ENCODE results near the gene GALNT16.

GRCh38 chr14:69262516-69262915 is 2.6 kb downstream of the GALNT16 start:
- TF ChIP-seq, protein P1, sequence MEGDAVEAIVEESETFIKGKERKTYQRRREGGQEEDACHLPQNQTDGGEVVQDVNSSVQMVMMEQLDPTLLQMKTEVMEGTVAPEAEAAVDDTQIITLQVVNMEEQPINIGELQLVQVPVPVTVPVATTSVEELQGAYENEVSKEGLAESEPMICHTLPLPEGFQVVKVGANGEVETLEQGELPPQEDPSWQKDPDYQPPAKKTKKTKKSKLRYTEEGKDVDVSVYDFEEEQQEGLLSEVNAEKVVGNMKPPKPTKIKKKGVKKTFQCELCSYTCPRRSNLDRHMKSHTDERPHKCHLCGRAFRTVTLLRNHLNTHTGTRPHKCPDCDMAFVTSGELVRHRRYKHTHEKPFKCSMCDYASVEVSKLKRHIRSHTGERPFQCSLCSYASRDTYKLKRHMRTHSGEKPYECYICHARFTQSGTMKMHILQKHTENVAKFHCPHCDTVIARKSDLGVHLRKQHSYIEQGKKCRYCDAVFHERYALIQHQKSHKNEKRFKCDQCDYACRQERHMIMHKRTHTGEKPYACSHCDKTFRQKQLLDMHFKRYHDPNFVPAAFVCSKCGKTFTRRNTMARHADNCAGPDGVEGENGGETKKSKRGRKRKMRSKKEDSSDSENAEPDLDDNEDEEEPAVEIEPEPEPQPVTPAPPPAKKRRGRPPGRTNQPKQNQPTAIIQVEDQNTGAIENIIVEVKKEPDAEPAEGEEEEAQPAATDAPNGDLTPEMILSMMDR (IDR thresholded peaks at IDR 0.05): no peak
- no peak for TF ChIP-seq EP300 (IDR thresholded peaks at IDR 0.05)
- TF ChIP-seq POLR2A (IDR thresholded peaks at IDR 0.05): no peak

Measured in tibial nerve (tissue), 4 donors.